GM23338 (cell line): ENCODE data around the gene TNS1.

Source experiments
- CREB1 ChIP-seq: fragments of 250-450 bp; sonication (Bioruptor Pico); IDR thresholded peaks from 2 replicates; pipeline ENCODE4 v1.5.0; 2020; ENCODE audit warnings: low read depth, mild to moderate bottlenecking, moderate library complexity
- EZH2 ChIP-seq: fragments of 200-600 bp; sonication (generic); IDR thresholded peaks from one replicate; pipeline ENCODE4 v1.8.0; 2017; ENCODE audit warnings: antibody characterized with exemption, mild to moderate bottlenecking, low read depth; ENCODE audit not compliant: unreplicated experiment
- EZH2phosphoT487 ChIP-seq: fragments of 200-600 bp; sonication (generic); IDR thresholded peaks from one replicate; pipeline ENCODE4 v1.8.1; 2018; ENCODE audit warnings: antibody characterized with exemption; ENCODE audit not compliant: unreplicated experiment
- JUNB ChIP-seq: IDR thresholded peaks from one replicate; pipeline ENCODE4 v1.6.1; 2016; ENCODE audit warnings: antibody characterized with exemption; ENCODE audit not compliant: unreplicated experiment
- NANOG ChIP-seq: IDR thresholded peaks from 2 replicates; pipeline ENCODE4 v1.6.1; 2016; ENCODE audit warnings: antibody characterized with exemption, borderline replicate concordance
- POLR2AphosphoS5 ChIP-seq: IDR thresholded peaks from 2 replicates; pipeline ENCODE4 v1.6.1; 2016; ENCODE audit warnings: antibody characterized with exemption, low read depth
- STAT1 ChIP-seq: IDR thresholded peaks from one replicate; pipeline ENCODE4 v1.6.1; 2016; ENCODE audit warnings: antibody characterized with exemption; ENCODE audit not compliant: unreplicated experiment
- ZNF114 ChIP-seq: fragments of 250-450 bp; sonication (Bioruptor Pico); IDR thresholded peaks from 2 replicates; pipeline ENCODE4 v1.5.0; 2020; ENCODE audit warnings: mild to moderate bottlenecking, moderate library complexity
- ZNF331 ChIP-seq: fragments of 250-450 bp; sonication (Bioruptor Pico); IDR thresholded peaks from 2 replicates; pipeline ENCODE4 v1.5.0; 2020; ENCODE audit warnings: low read depth, mild to moderate bottlenecking, moderate library complexity
- TF ChIP-seq, protein P1 (sequence below), 2 experiments: fragments of 200-600 bp in 1 of 2; sonication (generic) in 1 of 2; conservative IDR thresholded peaks; 2 replicates each; pipeline versions ENCODE4 v1.5.1 to v1.6.1; 2016 to 2017; ENCODE audit warnings: antibody characterized with exemption in 2 of 2, low read depth in 2 of 2, mild to moderate bottlenecking in 2 of 2, moderate library complexity in 1 of 2
- TF ChIP-seq, protein P2 (sequence below): IDR thresholded peaks from 2 replicates; pipeline ENCODE4 v1.6.1; 2016; ENCODE audit warnings: antibody characterized with exemption
- TF ChIP-seq, protein P3 (sequence below): IDR thresholded peaks from one replicate; pipeline ENCODE4 v1.6.1; 2018; ENCODE audit warnings: antibody characterized with exemption; ENCODE audit not compliant: unreplicated experiment
- TF ChIP-seq, protein P4 (sequence below): fragments of 250-450 bp; sonication (Bioruptor Pico); IDR thresholded peaks from 2 replicates; pipeline ENCODE4 v1.5.0; 2020; ENCODE audit warnings: mild to moderate bottlenecking, moderate library complexity

DNA sequence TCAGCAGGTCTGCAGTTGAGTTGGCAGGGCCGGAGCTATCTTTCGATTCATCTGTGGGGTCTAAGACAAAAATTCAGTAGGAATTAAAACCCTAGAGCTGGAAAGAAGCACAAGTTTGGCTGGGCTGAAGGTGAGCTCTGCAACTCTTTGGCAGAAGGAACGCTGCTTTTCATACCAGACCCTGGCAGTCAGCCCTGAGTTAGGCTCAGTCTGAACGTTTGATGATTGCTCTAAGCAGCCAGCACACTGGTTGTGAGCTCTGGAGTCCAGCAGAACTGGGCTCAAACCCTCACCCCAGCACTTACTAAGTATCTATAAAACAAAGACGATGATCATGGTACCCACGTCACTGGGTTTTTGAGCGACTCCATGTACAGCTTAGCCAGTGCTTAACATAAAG is 192.5 kb downstream of the TNS1 start:
- TF ChIP-seq, protein P1, sequence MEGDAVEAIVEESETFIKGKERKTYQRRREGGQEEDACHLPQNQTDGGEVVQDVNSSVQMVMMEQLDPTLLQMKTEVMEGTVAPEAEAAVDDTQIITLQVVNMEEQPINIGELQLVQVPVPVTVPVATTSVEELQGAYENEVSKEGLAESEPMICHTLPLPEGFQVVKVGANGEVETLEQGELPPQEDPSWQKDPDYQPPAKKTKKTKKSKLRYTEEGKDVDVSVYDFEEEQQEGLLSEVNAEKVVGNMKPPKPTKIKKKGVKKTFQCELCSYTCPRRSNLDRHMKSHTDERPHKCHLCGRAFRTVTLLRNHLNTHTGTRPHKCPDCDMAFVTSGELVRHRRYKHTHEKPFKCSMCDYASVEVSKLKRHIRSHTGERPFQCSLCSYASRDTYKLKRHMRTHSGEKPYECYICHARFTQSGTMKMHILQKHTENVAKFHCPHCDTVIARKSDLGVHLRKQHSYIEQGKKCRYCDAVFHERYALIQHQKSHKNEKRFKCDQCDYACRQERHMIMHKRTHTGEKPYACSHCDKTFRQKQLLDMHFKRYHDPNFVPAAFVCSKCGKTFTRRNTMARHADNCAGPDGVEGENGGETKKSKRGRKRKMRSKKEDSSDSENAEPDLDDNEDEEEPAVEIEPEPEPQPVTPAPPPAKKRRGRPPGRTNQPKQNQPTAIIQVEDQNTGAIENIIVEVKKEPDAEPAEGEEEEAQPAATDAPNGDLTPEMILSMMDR (conservative IDR thresholded peaks at IDR 0.05; ENCODE audit: low read depth in 2 of 2): no peak
- TF ChIP-seq POLR2AphosphoS5 (no peak), EZH2 (no peak), CREB1 (no peak), JUNB (no peak), EZH2phosphoT487 (no peak), ZNF331 (CRISPR knock-in tag) (no peak), NANOG (no peak), STAT1 (no peak), ZNF114 (CRISPR knock-in tag) (no peak)
- TF ChIP-seq, protein P2, sequence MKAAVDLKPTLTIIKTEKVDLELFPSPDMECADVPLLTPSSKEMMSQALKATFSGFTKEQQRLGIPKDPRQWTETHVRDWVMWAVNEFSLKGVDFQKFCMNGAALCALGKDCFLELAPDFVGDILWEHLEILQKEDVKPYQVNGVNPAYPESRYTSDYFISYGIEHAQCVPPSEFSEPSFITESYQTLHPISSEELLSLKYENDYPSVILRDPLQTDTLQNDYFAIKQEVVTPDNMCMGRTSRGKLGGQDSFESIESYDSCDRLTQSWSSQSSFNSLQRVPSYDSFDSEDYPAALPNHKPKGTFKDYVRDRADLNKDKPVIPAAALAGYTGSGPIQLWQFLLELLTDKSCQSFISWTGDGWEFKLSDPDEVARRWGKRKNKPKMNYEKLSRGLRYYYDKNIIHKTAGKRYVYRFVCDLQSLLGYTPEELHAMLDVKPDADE: no peak
- TF ChIP-seq, protein P3, sequence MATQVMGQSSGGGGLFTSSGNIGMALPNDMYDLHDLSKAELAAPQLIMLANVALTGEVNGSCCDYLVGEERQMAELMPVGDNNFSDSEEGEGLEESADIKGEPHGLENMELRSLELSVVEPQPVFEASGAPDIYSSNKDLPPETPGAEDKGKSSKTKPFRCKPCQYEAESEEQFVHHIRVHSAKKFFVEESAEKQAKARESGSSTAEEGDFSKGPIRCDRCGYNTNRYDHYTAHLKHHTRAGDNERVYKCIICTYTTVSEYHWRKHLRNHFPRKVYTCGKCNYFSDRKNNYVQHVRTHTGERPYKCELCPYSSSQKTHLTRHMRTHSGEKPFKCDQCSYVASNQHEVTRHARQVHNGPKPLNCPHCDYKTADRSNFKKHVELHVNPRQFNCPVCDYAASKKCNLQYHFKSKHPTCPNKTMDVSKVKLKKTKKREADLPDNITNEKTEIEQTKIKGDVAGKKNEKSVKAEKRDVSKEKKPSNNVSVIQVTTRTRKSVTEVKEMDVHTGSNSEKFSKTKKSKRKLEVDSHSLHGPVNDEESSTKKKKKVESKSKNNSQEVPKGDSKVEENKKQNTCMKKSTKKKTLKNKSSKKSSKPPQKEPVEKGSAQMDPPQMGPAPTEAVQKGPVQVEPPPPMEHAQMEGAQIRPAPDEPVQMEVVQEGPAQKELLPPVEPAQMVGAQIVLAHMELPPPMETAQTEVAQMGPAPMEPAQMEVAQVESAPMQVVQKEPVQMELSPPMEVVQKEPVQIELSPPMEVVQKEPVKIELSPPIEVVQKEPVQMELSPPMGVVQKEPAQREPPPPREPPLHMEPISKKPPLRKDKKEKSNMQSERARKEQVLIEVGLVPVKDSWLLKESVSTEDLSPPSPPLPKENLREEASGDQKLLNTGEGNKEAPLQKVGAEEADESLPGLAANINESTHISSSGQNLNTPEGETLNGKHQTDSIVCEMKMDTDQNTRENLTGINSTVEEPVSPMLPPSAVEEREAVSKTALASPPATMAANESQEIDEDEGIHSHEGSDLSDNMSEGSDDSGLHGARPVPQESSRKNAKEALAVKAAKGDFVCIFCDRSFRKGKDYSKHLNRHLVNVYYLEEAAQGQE: no peak
- TF ChIP-seq, protein P4, sequence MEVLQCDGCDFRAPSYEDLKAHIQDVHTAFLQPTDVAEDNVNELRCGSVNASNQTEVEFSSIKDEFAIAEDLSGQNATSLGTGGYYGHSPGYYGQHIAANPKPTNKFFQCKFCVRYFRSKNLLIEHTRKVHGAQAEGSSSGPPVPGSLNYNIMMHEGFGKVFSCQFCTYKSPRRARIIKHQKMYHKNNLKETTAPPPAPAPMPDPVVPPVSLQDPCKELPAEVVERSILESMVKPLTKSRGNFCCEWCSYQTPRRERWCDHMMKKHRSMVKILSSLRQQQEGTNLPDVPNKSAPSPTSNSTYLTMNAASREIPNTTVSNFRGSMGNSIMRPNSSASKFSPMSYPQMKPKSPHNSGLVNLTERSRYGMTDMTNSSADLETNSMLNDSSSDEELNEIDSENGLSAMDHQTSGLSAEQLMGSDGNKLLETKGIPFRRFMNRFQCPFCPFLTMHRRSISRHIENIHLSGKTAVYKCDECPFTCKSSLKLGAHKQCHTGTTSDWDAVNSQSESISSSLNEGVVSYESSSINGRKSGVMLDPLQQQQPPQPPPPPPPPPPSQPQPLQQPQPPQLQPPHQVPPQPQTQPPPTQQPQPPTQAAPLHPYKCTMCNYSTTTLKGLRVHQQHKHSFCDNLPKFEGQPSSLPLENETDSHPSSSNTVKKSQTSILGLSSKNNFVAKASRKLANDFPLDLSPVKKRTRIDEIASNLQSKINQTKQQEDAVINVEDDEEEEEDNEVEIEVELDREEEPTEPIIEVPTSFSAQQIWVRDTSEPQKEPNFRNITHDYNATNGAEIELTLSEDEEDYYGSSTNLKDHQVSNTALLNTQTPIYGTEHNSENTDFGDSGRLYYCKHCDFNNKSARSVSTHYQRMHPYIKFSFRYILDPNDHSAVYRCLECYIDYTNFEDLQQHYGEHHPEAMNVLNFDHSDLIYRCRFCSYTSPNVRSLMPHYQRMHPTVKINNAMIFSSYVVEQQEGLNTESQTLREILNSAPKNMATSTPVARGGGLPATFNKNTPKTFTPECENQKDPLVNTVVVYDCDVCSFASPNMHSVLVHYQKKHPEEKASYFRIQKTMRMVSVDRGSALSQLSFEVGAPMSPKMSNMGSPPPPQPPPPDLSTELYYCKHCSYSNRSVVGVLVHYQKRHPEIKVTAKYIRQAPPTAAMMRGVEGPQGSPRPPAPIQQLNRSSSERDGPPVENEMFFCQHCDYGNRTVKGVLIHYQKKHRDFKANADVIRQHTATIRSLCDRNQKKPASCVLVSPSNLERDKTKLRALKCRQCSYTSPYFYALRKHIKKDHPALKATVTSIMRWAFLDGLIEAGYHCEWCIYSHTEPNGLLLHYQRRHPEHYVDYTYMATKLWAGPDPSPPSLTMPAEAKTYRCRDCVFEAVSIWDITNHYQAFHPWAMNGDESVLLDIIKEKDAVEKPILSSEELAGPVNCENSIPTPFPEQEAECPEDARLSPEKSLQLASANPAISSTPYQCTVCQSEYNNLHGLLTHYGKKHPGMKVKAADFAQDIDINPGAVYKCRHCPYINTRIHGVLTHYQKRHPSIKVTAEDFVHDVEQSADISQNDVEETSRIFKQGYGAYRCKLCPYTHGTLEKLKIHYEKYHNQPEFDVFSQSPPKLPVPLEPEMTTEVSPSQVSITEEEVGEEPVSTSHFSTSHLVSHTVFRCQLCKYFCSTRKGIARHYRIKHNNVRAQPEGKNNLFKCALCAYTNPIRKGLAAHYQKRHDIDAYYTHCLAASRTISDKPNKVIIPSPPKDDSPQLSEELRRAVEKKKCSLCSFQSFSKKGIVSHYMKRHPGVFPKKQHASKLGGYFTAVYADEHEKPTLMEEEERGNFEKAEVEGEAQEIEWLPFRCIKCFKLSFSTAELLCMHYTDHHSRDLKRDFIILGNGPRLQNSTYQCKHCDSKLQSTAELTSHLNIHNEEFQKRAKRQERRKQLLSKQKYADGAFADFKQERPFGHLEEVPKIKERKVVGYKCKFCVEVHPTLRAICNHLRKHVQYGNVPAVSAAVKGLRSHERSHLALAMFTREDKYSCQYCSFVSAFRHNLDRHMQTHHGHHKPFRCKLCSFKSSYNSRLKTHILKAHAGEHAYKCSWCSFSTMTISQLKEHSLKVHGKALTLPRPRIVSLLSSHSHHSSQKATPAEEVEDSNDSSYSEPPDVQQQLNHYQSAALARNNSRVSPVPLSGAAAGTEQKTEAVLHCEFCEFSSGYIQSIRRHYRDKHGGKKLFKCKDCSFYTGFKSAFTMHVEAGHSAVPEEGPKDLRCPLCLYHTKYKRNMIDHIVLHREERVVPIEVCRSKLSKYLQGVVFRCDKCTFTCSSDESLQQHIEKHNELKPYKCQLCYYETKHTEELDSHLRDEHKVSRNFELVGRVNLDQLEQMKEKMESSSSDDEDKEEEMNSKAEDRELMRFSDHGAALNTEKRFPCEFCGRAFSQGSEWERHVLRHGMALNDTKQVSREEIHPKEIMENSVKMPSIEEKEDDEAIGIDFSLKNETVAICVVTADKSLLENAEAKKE (CRISPR knock-in tag): no peak
